ENCODE results near the gene NKX2-3.

Gene NKX2-3

GRCh38 chr10:99532687-99533495, at the start of gene NKX2-3:
Gene NKX2-3, plus strand, starts transcription at chr10:99532942. Its CDS starts 190 bp downstream, at chr10:99533132.
- no peak for DNase-seq (ENCODE audit: low read depth, low spot score)
- POLR2A ChIA-PET, result no interaction called here
- CTCF ChIA-PET, result interaction anchor here (0.9 kb wide), 1 partner anchor 179 kb away, joined by 3 read pairs; no protein-coding TSS in a partner anchor
- H3K4me3 ChIP-seq (ENCODE audit: low read depth, low read length), result no peak within 1 kb of the TSS
- TF ChIP-seq, protein P1, sequence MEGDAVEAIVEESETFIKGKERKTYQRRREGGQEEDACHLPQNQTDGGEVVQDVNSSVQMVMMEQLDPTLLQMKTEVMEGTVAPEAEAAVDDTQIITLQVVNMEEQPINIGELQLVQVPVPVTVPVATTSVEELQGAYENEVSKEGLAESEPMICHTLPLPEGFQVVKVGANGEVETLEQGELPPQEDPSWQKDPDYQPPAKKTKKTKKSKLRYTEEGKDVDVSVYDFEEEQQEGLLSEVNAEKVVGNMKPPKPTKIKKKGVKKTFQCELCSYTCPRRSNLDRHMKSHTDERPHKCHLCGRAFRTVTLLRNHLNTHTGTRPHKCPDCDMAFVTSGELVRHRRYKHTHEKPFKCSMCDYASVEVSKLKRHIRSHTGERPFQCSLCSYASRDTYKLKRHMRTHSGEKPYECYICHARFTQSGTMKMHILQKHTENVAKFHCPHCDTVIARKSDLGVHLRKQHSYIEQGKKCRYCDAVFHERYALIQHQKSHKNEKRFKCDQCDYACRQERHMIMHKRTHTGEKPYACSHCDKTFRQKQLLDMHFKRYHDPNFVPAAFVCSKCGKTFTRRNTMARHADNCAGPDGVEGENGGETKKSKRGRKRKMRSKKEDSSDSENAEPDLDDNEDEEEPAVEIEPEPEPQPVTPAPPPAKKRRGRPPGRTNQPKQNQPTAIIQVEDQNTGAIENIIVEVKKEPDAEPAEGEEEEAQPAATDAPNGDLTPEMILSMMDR (IDR thresholded peaks at IDR 0.05; ENCODE audit: insufficient read depth, low read length, missing control alignments), result no peak

- ChIA-PET POLR2A (no interaction called here), CTCF (interaction anchor here (1.0 kb wide), 1 partner anchor 12 kb away, joined by 3 read pairs; no protein-coding TSS in a partner anchor)
- no peak overlapping the region for H3K4me3 ChIP-seq (ENCODE audit: low read depth, low read length)
- TF ChIP-seq, protein P1 (IDR thresholded peaks at IDR 0.05; ENCODE audit: insufficient read depth, low read length, missing control alignments), result no peak
- DNase-seq (ENCODE audit: low read depth, low spot score), result no peak
Observed at GRCh38 chr10:99484626-99485581, 47.8 kb upstream of the NKX2-3 start.

DNA sequence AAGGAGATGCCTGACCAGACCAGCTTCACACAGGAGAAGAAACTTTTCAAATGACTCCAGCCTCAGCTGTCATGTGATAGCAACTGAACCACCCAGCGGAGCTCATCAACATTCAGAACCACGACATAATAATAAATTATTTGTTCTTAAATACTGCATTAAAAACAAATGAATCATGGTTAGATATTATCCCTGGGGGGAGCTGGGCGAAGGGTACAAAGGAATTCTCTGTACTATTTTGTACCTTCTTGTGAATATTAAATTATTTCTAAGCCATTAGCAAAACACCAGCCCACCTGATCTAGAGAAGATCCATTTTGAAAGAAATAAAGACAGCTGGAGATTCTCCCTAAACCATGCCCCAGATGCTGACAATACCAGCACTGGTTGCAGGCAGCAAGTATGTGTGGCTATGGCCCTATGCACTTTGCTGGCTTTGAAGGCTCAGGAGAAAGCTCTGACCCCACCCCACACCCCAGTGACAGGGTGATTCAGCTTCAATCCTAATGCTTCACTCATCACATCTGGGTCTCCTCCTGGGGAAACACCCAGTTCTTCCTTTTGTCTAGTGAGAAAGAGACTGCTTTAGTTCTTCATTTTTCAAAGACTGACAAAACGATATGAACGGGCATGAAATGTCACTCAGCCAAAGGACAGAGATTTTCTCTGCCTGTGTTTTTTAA, 45.5 kb upstream of the NKX2-3 start:
- ChIA-PET CTCF (interaction anchor here (1.6 kb wide), 1 partner anchor 52 kb away, joined by 3 read pairs; no protein-coding TSS in a partner anchor), POLR2A (no interaction called here)
- no peak overlapping the region for H3K4me3 ChIP-seq (ENCODE audit: low read depth, low read length)
- TF ChIP-seq, protein P1 (IDR thresholded peaks at IDR 0.05; ENCODE audit: insufficient read depth, low read length, missing control alignments), result no peak
- no peak for DNase-seq (ENCODE audit: low read depth, low spot score)

DNA sequence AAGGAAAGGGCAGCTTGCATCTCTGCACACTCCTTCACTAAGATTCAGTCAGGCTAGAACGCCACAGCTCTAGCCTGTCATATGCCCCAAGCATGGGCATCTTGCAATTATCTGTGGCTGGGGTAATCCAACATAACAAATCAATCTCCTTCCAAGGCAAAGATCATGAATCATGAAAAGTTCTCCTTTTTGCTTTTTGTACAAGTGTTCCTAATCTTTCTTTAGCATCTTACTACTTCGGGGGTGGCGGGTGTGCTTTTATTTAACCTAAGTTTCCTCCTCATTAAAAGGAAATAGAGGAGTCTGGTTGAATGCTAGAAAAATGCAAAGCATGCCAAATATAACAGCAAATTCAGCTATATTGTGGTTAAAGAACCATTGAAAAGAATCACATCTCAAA, 43.5 kb upstream of the NKX2-3 start:
- no peak overlapping the region for H3K4me3 ChIP-seq (ENCODE audit: low read depth, low read length)
- TF ChIP-seq, protein P1 (IDR thresholded peaks at IDR 0.05; ENCODE audit: insufficient read depth, low read length, missing control alignments), result no peak
- ChIA-PET POLR2A (no interaction called here), CTCF (no interaction called here)
- no peak for DNase-seq (ENCODE audit: low read depth, low spot score)

DNA sequence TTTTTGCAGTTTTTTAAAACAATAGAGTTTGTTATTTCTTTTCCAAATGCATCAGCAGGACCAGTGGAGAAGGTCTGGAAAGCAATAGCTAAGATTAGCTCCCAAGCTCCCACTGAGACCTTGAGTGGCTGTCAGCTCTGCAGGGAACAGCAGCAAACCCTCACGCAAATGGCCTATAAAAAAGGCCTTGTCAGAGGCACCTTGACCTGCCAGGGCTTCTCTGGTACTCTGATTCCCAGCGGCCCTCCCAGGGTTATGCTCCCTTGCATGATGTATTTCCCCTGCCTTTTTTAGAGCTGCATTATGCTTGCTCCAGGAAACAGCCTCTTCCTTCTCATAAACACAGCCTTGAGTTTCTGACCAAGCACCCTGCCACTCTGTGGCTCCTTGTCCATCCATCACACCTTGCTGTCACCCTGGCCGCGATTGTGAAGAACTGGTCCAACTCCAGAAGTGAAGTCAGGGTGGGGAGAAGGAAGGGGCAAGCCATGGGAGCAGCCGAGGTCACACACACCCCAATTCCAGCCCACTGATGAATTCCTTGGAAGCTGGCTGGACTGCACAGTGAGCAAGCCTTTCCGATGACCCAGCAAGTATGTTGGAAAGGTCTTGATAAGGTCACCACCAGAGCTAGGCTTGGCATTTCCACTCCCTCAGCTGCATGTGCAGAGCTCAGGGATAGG, 35.3 kb upstream of the NKX2-3 start:
- TF ChIP-seq, protein P1 (IDR thresholded peaks at IDR 0.05; ENCODE audit: insufficient read depth, low read length, missing control alignments), result no peak
- no peak for DNase-seq (ENCODE audit: low read depth, low spot score)
- ChIA-PET CTCF (interaction anchor here (0.8 kb wide), 1 partner anchor 12 kb away, joined by 3 read pairs; no protein-coding TSS in a partner anchor), POLR2A (no interaction called here)
- H3K4me3 ChIP-seq (ENCODE audit: low read depth, low read length), result no peak overlapping the region
